Measurements from ENCODE around the gene ADORA2A.

DNA sequence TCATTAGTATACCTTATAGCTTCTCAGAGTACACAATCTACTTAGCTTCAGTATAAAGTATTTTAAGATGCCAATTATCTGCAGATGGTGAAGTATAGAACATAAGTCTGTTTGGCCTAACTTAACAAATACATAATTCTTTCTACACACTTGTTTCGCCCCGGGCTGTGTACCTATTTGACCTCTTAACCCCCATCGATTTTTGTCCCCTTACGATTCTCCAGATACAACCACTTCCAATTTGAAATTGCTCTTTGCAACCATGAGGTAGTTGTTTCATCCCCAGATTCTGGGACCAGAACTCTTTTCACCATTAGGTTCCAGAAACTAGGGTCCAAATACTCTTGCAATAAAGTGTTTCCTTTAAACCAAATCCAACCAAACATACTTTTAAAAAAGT is 57.8 kb downstream of the ADORA2A start:
- TF ChIP-seq, protein P1, sequence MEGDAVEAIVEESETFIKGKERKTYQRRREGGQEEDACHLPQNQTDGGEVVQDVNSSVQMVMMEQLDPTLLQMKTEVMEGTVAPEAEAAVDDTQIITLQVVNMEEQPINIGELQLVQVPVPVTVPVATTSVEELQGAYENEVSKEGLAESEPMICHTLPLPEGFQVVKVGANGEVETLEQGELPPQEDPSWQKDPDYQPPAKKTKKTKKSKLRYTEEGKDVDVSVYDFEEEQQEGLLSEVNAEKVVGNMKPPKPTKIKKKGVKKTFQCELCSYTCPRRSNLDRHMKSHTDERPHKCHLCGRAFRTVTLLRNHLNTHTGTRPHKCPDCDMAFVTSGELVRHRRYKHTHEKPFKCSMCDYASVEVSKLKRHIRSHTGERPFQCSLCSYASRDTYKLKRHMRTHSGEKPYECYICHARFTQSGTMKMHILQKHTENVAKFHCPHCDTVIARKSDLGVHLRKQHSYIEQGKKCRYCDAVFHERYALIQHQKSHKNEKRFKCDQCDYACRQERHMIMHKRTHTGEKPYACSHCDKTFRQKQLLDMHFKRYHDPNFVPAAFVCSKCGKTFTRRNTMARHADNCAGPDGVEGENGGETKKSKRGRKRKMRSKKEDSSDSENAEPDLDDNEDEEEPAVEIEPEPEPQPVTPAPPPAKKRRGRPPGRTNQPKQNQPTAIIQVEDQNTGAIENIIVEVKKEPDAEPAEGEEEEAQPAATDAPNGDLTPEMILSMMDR (IDR thresholded peaks at IDR 0.05), result no peak
- no peak for TF ChIP-seq POLR2AphosphoS5 (IDR thresholded peaks at IDR 0.05)

All from breast epithelium (tissue), 3 donors.